ENCODE results near the gene SFN.
"Not testable (repeated sequence)": the region's sequence is repeated elsewhere in the genome, so short reads cannot be mapped to it uniquely, and the experiment has no call there.

The SFN gene

GRCh38 chr1:26844424-26845196, 18.3 kb upstream of the SFN start:
- Histone ChIP-seq H3K4me3 (ENCODE audit: low read depth, low read length) (no peak overlapping the region), H3K9ac (ENCODE audit: low read depth, low read length) (no peak overlapping the region), H3K9me3 (ENCODE audit: control insufficient read depth, insufficient read depth, low read length) (no peaks in the 10 kb centered on the region), H3K4me1 (ENCODE audit: control insufficient read depth, insufficient read depth, low read length) (no peaks in the 10 kb centered on the region), H3K27me3 (ENCODE audit: control insufficient read depth, insufficient read depth, low read length) (no peaks in the 10 kb centered on the region), H3K36me3 (ENCODE audit: control insufficient read depth, insufficient read depth, low read length) (peaks cover 37% of the 10 kb centered on the region), H3K27ac (ENCODE audit: low read depth, low read length) (no peak overlapping the region)

- H3K9ac ChIP-seq (ENCODE audit: low read depth, low read length); H3K27ac ChIP-seq (ENCODE audit: low read depth, low read length); H3K9me3 ChIP-seq (ENCODE audit: control insufficient read depth, insufficient read depth, low read length); H3K4me3 ChIP-seq (ENCODE audit: low read depth, low read length); H3K4me1 ChIP-seq (ENCODE audit: control insufficient read depth, insufficient read depth, low read length); H3K27me3 ChIP-seq (ENCODE audit: control insufficient read depth, insufficient read depth, low read length): not testable (repeated sequence)
- peaks cover 50% of the 10 kb centered on the region for H3K36me3 ChIP-seq (ENCODE audit: control insufficient read depth, insufficient read depth, low read length)
These were observed 15.1 kb upstream of the SFN start for GRCh38 chr1:26847826-26848225.

DNA sequence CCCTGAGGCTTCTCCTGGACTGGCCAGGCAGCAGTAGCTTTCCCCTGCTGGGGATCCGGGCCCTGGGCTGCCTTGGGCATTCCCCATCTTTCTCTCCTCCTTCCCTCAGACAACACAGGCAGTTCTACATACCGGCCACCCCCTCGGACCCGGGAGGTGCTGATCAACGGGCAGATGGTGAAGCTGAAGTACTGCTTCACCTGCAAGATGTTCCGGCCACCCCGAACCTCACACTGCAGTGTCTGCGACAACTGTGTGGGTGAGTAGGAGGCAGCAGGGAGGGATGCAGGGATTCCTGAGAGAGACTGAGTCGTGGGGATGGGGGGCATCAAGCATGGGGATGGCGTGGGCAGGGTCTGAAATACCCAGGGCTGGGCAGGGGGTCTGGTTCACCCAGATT, 14.4 kb upstream of the SFN start:
- Histone ChIP-seq H3K27ac (ENCODE audit: low read depth, low read length) (no peak overlapping the region), H3K9ac (ENCODE audit: low read depth, low read length) (no peak overlapping the region)

GRCh38 chr1:26848941-26849774, 13.8 kb upstream of the SFN start:
- Histone ChIP-seq H3K9ac (ENCODE audit: low read depth, low read length) (no peak overlapping the region), H3K4me1 (ENCODE audit: control insufficient read depth, insufficient read depth, low read length) (0 out of 2 replicates have a peak, but pooled peaks cover 6% of the 10 kb centered on the region), H3K4me3 (ENCODE audit: low read depth, low read length) (no peak overlapping the region), H3K36me3 (ENCODE audit: control insufficient read depth, insufficient read depth, low read length) (peaks cover 58% of the 10 kb centered on the region), H3K9me3 (ENCODE audit: control insufficient read depth, insufficient read depth, low read length) (no peaks in the 10 kb centered on the region), H3K27me3 (ENCODE audit: control insufficient read depth, insufficient read depth, low read length) (no peaks in the 10 kb centered on the region), H3K27ac (ENCODE audit: low read depth, low read length) (no peak overlapping the region)

More for the DNA sequence above, 14.4 kb upstream of the SFN start:
- Histone ChIP-seq H3K36me3 (ENCODE audit: control insufficient read depth, insufficient read depth, low read length) (peaks cover 53% of the 10 kb centered on the region), H3K4me1 (ENCODE audit: control insufficient read depth, insufficient read depth, low read length) (0 out of 2 replicates have a peak, but pooled peaks cover 6% of the 10 kb centered on the region), H3K9me3 (ENCODE audit: control insufficient read depth, insufficient read depth, low read length) (no peaks in the 10 kb centered on the region), H3K27me3 (ENCODE audit: control insufficient read depth, insufficient read depth, low read length) (no peaks in the 10 kb centered on the region), H3K4me3 (ENCODE audit: low read depth, low read length) (no peak overlapping the region)

DNA sequence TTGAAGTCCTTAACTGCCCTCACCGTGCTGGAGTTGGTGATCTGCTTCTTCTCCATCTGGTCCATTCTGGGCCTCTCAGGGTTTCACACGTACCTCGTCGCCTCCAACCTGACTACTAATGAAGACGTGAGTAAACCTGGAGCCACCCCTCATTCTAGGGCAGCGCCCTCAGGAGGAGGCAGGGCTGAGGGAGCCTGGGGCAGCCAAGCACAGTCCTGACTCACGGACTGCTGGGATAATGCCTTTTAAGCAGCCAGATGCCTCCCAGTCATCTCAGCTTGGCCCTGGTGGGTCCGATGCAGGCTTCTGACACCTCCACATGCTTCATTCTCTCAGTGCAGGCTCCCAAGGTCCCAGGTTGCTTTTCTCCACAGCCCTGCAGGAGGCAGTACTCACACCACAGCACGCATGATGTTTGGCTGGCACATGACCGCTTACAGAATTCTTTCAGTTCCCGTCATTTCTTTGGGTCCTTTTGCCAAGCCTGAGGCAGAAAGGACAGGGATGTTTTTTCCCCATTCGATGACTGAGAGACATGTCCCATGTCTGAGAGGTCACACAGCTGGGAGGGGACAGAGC, 11.8 kb upstream of the SFN start:
- H3K36me3 ChIP-seq (ENCODE audit: control insufficient read depth, insufficient read depth, low read length): peaks cover 62% of the 10 kb centered on the region

DNA sequence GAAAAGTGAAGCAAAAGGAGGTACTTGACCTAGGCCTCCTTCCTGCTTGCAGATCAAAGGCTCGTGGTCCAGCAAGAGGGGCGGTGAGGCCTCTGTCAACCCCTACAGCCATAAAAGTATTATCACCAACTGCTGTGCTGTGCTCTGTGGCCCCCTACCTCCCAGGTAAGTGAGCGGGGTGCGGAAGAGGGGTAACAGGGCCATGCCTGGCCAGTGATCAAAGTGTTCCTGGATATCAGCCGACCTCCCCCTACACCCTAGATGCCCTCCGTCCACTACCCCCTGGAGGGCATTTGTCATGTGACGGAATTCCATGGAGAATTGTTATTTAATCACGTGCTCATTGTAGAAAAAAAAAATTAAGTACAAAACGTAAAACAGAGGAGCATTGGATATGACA, 10.2 kb upstream of the SFN start:
- H3K27me3 ChIP-seq (ENCODE audit: control insufficient read depth, insufficient read depth, low read length): no peaks in the 10 kb centered on the region
- H3K27ac ChIP-seq (ENCODE audit: low read depth, low read length): no peak overlapping the region
- no peak overlapping the region for H3K9ac ChIP-seq (ENCODE audit: low read depth, low read length)
- no peaks in the 10 kb centered on the region for H3K9me3 ChIP-seq (ENCODE audit: control insufficient read depth, insufficient read depth, low read length)
- peaks cover 13% of the 10 kb centered on the region; the same call in 1 of the 2 replicates for H3K4me1 ChIP-seq (ENCODE audit: control insufficient read depth, insufficient read depth, low read length)
- peaks cover 58% of the 10 kb centered on the region for H3K36me3 ChIP-seq (ENCODE audit: control insufficient read depth, insufficient read depth, low read length)
- H3K4me3 ChIP-seq (ENCODE audit: low read depth, low read length): no peak overlapping the region

More for the DNA sequence above, 11.8 kb upstream of the SFN start:
- Histone ChIP-seq H3K9me3 (ENCODE audit: control insufficient read depth, insufficient read depth, low read length) (no peaks in the 10 kb centered on the region), H3K27ac (ENCODE audit: low read depth, low read length) (no peak overlapping the region), H3K9ac (ENCODE audit: low read depth, low read length) (no peak overlapping the region), H3K4me1 (ENCODE audit: control insufficient read depth, insufficient read depth, low read length) (0 out of 2 replicates have a peak, but pooled peaks cover 6% of the 10 kb centered on the region), H3K27me3 (ENCODE audit: control insufficient read depth, insufficient read depth, low read length) (no peaks in the 10 kb centered on the region), H3K4me3 (ENCODE audit: low read depth, low read length) (no peak overlapping the region)

DNA sequence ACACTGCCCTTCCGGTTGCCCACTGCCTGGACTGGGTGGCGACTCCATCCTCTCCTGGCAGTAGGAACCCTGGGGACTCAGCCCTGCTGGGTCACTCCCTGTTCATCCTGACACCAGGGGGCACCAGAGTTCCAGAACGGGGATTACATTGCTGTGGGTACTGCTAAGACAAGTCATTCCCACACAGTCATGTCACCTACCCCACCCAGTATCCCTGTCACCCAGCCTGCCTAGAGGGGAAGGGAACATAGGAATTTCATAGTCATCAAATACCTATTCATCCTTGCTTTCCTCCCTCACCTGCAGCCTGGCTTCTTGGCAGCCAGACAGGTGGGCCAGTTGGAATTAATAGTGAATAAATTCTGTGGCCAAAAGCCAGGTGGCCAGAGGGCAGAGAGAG, 9.8 kb upstream of the SFN start:
- peaks cover 58% of the 10 kb centered on the region for H3K36me3 ChIP-seq (ENCODE audit: control insufficient read depth, insufficient read depth, low read length)

GRCh38 chr1:26853600-26853999, 9.3 kb upstream of the SFN start:
- H3K27ac ChIP-seq (ENCODE audit: low read depth, low read length): no peak overlapping the region
- H3K4me1 ChIP-seq (ENCODE audit: control insufficient read depth, insufficient read depth, low read length): peaks cover 13% of the 10 kb centered on the region; the same call in 1 of the 2 replicates
- no peak overlapping the region for H3K9ac ChIP-seq (ENCODE audit: low read depth, low read length)
- peaks cover 56% of the 10 kb centered on the region for H3K36me3 ChIP-seq (ENCODE audit: control insufficient read depth, insufficient read depth, low read length)
- no peaks in the 10 kb centered on the region for H3K27me3 ChIP-seq (ENCODE audit: control insufficient read depth, insufficient read depth, low read length)
- no peaks in the 10 kb centered on the region for H3K9me3 ChIP-seq (ENCODE audit: control insufficient read depth, insufficient read depth, low read length)
- H3K4me3 ChIP-seq (ENCODE audit: low read depth, low read length): no peak overlapping the region

More for the DNA sequence above, 9.8 kb upstream of the SFN start:
- peaks cover 13% of the 10 kb centered on the region; the same call in 1 of the 2 replicates for H3K4me1 ChIP-seq (ENCODE audit: control insufficient read depth, insufficient read depth, low read length)
- H3K27me3 ChIP-seq (ENCODE audit: control insufficient read depth, insufficient read depth, low read length): no peaks in the 10 kb centered on the region
- no peak overlapping the region for H3K4me3 ChIP-seq (ENCODE audit: low read depth, low read length)
- H3K27ac ChIP-seq (ENCODE audit: low read depth, low read length): no peak overlapping the region
- no peaks in the 10 kb centered on the region for H3K9me3 ChIP-seq (ENCODE audit: control insufficient read depth, insufficient read depth, low read length)
- H3K9ac ChIP-seq (ENCODE audit: low read depth, low read length): no peak overlapping the region

- H3K9ac ChIP-seq (ENCODE audit: low read depth, low read length): no peak overlapping the region
These were observed 8.0 kb upstream of the SFN start for GRCh38 chr1:26854906-26855305.

GRCh38 chr1:26855636-26856035, 7.3 kb upstream of the SFN start:
- H3K4me1 ChIP-seq (ENCODE audit: control insufficient read depth, insufficient read depth, low read length): peaks cover 13% of the 10 kb centered on the region; the same call in 1 of the 2 replicates
- H3K36me3 ChIP-seq (ENCODE audit: control insufficient read depth, insufficient read depth, low read length): peaks cover 35% of the 10 kb centered on the region
- no peaks in the 10 kb centered on the region for H3K9me3 ChIP-seq (ENCODE audit: control insufficient read depth, insufficient read depth, low read length)
- H3K9ac ChIP-seq (ENCODE audit: low read depth, low read length): no peak overlapping the region
- no peak overlapping the region for H3K4me3 ChIP-seq (ENCODE audit: low read depth, low read length)
- H3K27me3 ChIP-seq (ENCODE audit: control insufficient read depth, insufficient read depth, low read length): no peaks in the 10 kb centered on the region
- no peak overlapping the region for H3K27ac ChIP-seq (ENCODE audit: low read depth, low read length)

More at GRCh38 chr1:26854906-26855305, 8.0 kb upstream of the SFN start:
- Histone ChIP-seq H3K27me3 (ENCODE audit: control insufficient read depth, insufficient read depth, low read length) (no peaks in the 10 kb centered on the region), H3K4me1 (ENCODE audit: control insufficient read depth, insufficient read depth, low read length) (peaks cover 13% of the 10 kb centered on the region; the same call in 1 of the 2 replicates), H3K36me3 (ENCODE audit: control insufficient read depth, insufficient read depth, low read length) (peaks cover 43% of the 10 kb centered on the region), H3K9me3 (ENCODE audit: control insufficient read depth, insufficient read depth, low read length) (no peaks in the 10 kb centered on the region), H3K4me3 (ENCODE audit: low read depth, low read length) (no peak overlapping the region), H3K27ac (ENCODE audit: low read depth, low read length) (no peak overlapping the region)
